H9 (cell line): ENCODE data around the gene ANKDD1A. TPM values are rescaled to one million over a fixed set of nuclear protein-coding genes. Genes with fewer than 3 reads are reported as not detected.

Experiments used
- DNase-seq: peaks from one replicate; pipeline ENCODE4 v3.0.0-alpha.2; 2017
- H2AFZ ChIP-seq: one replicate; pipeline ENCODE4 v1.6.1; 2013; ENCODE audit warnings: mild to moderate bottlenecking, low read length, control low read depth, moderate library complexity
- H2AK5ac ChIP-seq: 2 replicates; pipeline ENCODE4 v1.6.1; 2013; ENCODE audit warnings: low read length, control low read depth, mixed read lengths; ENCODE audit not compliant: insufficient read length
- H2BK120ac ChIP-seq: one replicate; pipeline ENCODE4 v1.6.1; 2013; ENCODE audit warnings: low read depth, mild to moderate bottlenecking, low read length, control low read depth, inconsistent platforms; ENCODE audit not compliant: poor library complexity, severe bottlenecking
- H2BK12ac ChIP-seq: 2 replicates; pipeline ENCODE4 v1.6.1; 2013; ENCODE audit warnings: low read length, control low read depth, mixed read lengths, low read depth; ENCODE audit not compliant: insufficient read length
- H2BK15ac ChIP-seq: 2 replicates; pipeline ENCODE4 v1.6.1; 2013; ENCODE audit warnings: low read depth, low read length, control low read depth
- H2BK20ac ChIP-seq: one replicate; pipeline ENCODE4 v1.6.1; 2013; ENCODE audit warnings: low read depth, mild to moderate bottlenecking, low read length, control low read depth, inconsistent platforms; ENCODE audit not compliant: poor library complexity, severe bottlenecking
- H2BK5ac ChIP-seq: 2 replicates; pipeline ENCODE4 v1.6.1; 2013; ENCODE audit warnings: low read length, control low read depth, mixed read lengths; ENCODE audit not compliant: insufficient read length
- H3K14ac ChIP-seq: 2 replicates; pipeline ENCODE4 v1.6.1; 2013; ENCODE audit warnings: low read length, control low read depth; ENCODE audit not compliant: insufficient read depth
- H3K18ac ChIP-seq: 2 replicates; pipeline ENCODE4 v1.6.1; 2013; ENCODE audit warnings: low read depth, mild to moderate bottlenecking, mixed read lengths, low read length, control low read depth; ENCODE audit not compliant: insufficient read length
- H3K23ac ChIP-seq: 2 replicates; pipeline ENCODE4 v1.6.1; 2013; ENCODE audit warnings: low read length, control low read depth, mixed read lengths, low read depth; ENCODE audit not compliant: insufficient read length
- H3K23me2 ChIP-seq: 2 replicates; pipeline ENCODE4 v1.6.1; 2013; ENCODE audit warnings: low read depth, mild to moderate bottlenecking, mixed read lengths, low read length, control low read depth; ENCODE audit not compliant: insufficient read length, poor library complexity, severe bottlenecking
- H3K27ac ChIP-seq: 2 replicates; pipeline ENCODE4 v1.5.1; 2013; ENCODE audit warnings: low read length, control low read depth, mixed read lengths, low read depth; ENCODE audit not compliant: insufficient read length
- H3K27me3 ChIP-seq: 2 replicates; pipeline ENCODE4 v1.6.1; 2013; ENCODE audit warnings: low read length, control low read depth, inconsistent platforms; ENCODE audit not compliant: insufficient read depth
- H3K4ac ChIP-seq: 2 replicates; pipeline ENCODE4 v1.6.1; 2013; ENCODE audit warnings: low read depth, mild to moderate bottlenecking, control low read depth, inconsistent platforms, low read length, moderate library complexity
- H3K4me1 ChIP-seq: 2 replicates; pipeline ENCODE4 v1.6.1; 2013; ENCODE audit warnings: low read length, control low read depth, inconsistent platforms; ENCODE audit not compliant: insufficient read depth
- H3K4me2 ChIP-seq: 2 replicates; pipeline ENCODE4 v1.6.1; 2013; ENCODE audit warnings: low read length, control low read depth, mixed read lengths; ENCODE audit not compliant: insufficient read length, insufficient read depth
- H3K56ac ChIP-seq: 2 replicates; pipeline ENCODE4 v1.6.1; 2013; ENCODE audit warnings: low read depth, mild to moderate bottlenecking, mixed read lengths, low read length, control low read depth; ENCODE audit not compliant: insufficient read length
- H3K79me1 ChIP-seq: 2 replicates; pipeline ENCODE4 v1.6.1; 2013; ENCODE audit warnings: low read depth, mild to moderate bottlenecking, moderate library complexity, low read length, control low read depth, inconsistent platforms; ENCODE audit not compliant: insufficient read depth, poor library complexity, severe bottlenecking
- H3K79me2 ChIP-seq: 2 replicates; pipeline ENCODE4 v1.6.1; 2013; ENCODE audit warnings: low read length, control low read depth, inconsistent platforms; ENCODE audit not compliant: insufficient read depth
- H3K9ac ChIP-seq: 2 replicates; pipeline ENCODE4 v1.6.1; 2013; ENCODE audit warnings: low read length, control low read depth, mixed read lengths; ENCODE audit not compliant: insufficient read length; ENCODE audit errors: extremely low read depth
- H3K9me3 ChIP-seq: one replicate; pipeline ENCODE4 v1.6.1; 2013; ENCODE audit warnings: low read depth, low read length, inconsistent platforms; ENCODE audit not compliant: control insufficient read depth
- H3T11ph ChIP-seq: one replicate; pipeline ENCODE4 v1.6.1; 2013; ENCODE audit warnings: mild to moderate bottlenecking, low read length, control low read depth, inconsistent platforms
- H4K20me1 ChIP-seq: one replicate; pipeline ENCODE4 v1.6.1; 2013; ENCODE audit not compliant: control insufficient read depth, insufficient read length, insufficient read depth
- H4K5ac ChIP-seq: 2 replicates; pipeline ENCODE4 v1.6.1; 2013; ENCODE audit warnings: low read depth, mild to moderate bottlenecking, mixed read lengths, low read length, control low read depth; ENCODE audit not compliant: insufficient read length
- H4K8ac ChIP-seq: replicated peaks from 2 replicates; pipeline ENCODE4 v1.6.1; 2013; ENCODE audit warnings: low read length, control low read depth, mixed read lengths, low read depth; ENCODE audit not compliant: insufficient read length
- H4K91ac ChIP-seq: 2 replicates; pipeline ENCODE4 v1.6.1; 2013; ENCODE audit warnings: low read depth, mild to moderate bottlenecking, moderate library complexity, mixed read lengths, low read length, control low read depth; ENCODE audit not compliant: insufficient read length
- H3K27ac Mint-ChIP-seq, 3 experiments: 2 replicates in 2 of 3; 3 replicates in 1 of 3; pipeline ENCODE4 v1.8.0; 2020 to 2021; ENCODE audit warnings: mixed read lengths in 3 of 3, mild to moderate bottlenecking in 1 of 3, moderate library complexity in 1 of 3
- H3K27me3 Mint-ChIP-seq: 2 replicates; pipeline ENCODE4 v1.8.0; 2021; ENCODE audit warnings: low read depth, mild to moderate bottlenecking, moderate library complexity, mixed read lengths
- H3K36me3 Mint-ChIP-seq, 3 experiments: 2 replicates in 2 of 3; 3 replicates in 1 of 3; pipeline ENCODE4 v1.8.0; 2020 to 2021; ENCODE audit warnings: low read depth in 3 of 3, mixed read lengths in 3 of 3; ENCODE audit not compliant: insufficient read depth in 1 of 3
- H3K4me1 Mint-ChIP-seq, 2 experiments: 2 replicates each; pipeline ENCODE4 v1.8.0; 2020; ENCODE audit warnings: mixed read lengths in 2 of 2
- H3K4me3 Mint-ChIP-seq, 2 experiments: 2 replicates in 1 of 2; 3 replicates in 1 of 2; pipeline ENCODE4 v1.8.0; 2020 to 2021; ENCODE audit warnings: mild to moderate bottlenecking in 2 of 2, mixed read lengths in 2 of 2, moderate library complexity in 1 of 2
- H3K9me3 Mint-ChIP-seq, 2 experiments: 2 replicates in 1 of 2; 3 replicates in 1 of 2; pipeline ENCODE4 v1.8.0; 2020; ENCODE audit warnings: mild to moderate bottlenecking in 2 of 2, mixed read lengths in 2 of 2, moderate library complexity in 1 of 2
- WGBS: extraction: QIAGEN DNeasy Blood & Tissue Kit; methylation state at CpG from one replicate; pipeline ENCODE4 v1.1.7; 2013; ENCODE audit warnings: missing lambda C conversion rate, low lambda C conversion rate, mixed read lengths; ENCODE audit not compliant: insufficient read length; ENCODE audit errors: extremely low coverage; 5-methylcytosine and 5-hydroxymethylcytosine counted together
- total RNA-seq: library from RNA; stranded (reverse); gene quantifications from 2 replicates; pipeline ENCODE4 v1.2.1, GENCODE V29; 2021
- TF ChIP-seq, protein P1 (sequence below): fragments of 200-600 bp; sonication (generic); conservative IDR thresholded peaks from 3 replicates; pipeline ENCODE4 v1.8.0; 2021; ENCODE audit warnings: antibody characterized with exemption, mild to moderate bottlenecking

ANKDD1A gene
- total RNA-seq, 1 experiment from 2014 or later = 3.7 TPM

DNA sequence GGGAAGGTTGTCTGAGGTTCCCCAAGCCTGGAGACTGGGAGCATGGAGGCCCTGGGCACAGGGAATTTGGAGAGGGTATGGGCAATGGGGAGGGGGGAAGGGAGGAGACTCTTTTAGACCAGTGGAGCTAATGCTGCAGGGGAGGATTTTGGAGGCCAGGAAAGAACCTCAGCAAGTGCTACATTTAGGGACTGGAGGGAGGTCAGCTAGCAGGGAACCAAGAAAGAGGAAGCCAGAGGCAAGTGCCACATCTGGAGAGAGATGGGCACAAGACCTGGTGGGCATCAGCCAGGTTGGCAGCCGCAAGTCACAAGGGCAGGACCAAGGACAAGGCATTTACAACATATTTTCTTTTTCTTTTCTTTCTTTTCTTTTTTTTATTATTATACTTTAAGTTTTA is 49.3 kb upstream of the ANKDD1A start:
- H4K20me1 ChIP-seq = no peaks in the 10 kb centered on the region
- no peak overlapping the region for H2AFZ ChIP-seq
- H2BK5ac ChIP-seq = no peak overlapping the region
- no peak overlapping the region for H3K14ac ChIP-seq
- no peak overlapping the region for H3K56ac ChIP-seq
- TF ChIP-seq, protein P1, sequence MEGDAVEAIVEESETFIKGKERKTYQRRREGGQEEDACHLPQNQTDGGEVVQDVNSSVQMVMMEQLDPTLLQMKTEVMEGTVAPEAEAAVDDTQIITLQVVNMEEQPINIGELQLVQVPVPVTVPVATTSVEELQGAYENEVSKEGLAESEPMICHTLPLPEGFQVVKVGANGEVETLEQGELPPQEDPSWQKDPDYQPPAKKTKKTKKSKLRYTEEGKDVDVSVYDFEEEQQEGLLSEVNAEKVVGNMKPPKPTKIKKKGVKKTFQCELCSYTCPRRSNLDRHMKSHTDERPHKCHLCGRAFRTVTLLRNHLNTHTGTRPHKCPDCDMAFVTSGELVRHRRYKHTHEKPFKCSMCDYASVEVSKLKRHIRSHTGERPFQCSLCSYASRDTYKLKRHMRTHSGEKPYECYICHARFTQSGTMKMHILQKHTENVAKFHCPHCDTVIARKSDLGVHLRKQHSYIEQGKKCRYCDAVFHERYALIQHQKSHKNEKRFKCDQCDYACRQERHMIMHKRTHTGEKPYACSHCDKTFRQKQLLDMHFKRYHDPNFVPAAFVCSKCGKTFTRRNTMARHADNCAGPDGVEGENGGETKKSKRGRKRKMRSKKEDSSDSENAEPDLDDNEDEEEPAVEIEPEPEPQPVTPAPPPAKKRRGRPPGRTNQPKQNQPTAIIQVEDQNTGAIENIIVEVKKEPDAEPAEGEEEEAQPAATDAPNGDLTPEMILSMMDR = no peak
- H3K27me3 ChIP-seq = no peaks in the 10 kb centered on the region
- no peak overlapping the region for H3T11ph ChIP-seq
- no peak overlapping the region for H2BK12ac ChIP-seq
- no peaks in the 10 kb centered on the region for H3K9me3 ChIP-seq
- peak overlapping the region in 2 of 3 experiments; percentile 71 to 86; a peak in 2 of 7 replicates for H3K27ac Mint-ChIP-seq
- H4K5ac ChIP-seq = no peak overlapping the region
- H3K4me1 ChIP-seq = peaks cover 9% of the 10 kb centered on the region; the same call in 1 of the 2 replicates
- H3K4me1 Mint-ChIP-seq = peaks cover 46 to 61% of the 10 kb centered on the region in 2 experiments
- no peak for DNase-seq
- no peaks in the 10 kb centered on the region for H3K27me3 Mint-ChIP-seq
- no peaks in the 10 kb centered on the region for H3K9me3 Mint-ChIP-seq
- no peak overlapping the region for H2BK15ac ChIP-seq
- H3K4me2 ChIP-seq = no peak overlapping the region
- H3K18ac ChIP-seq = no peak overlapping the region
- no peak overlapping the region for H3K4me3 Mint-ChIP-seq
- H3K36me3 Mint-ChIP-seq = peaks cover 17 to 52% (median 38%) of the 10 kb centered on the region in 3 experiments
- no peak overlapping the region for H4K8ac ChIP-seq
- H3K23ac ChIP-seq = no peak overlapping the region
- no CpG with 5 or more reads among the region's 1 CpG for WGBS
- H3K79me1 ChIP-seq = no peaks in the 10 kb centered on the region
- H2BK120ac ChIP-seq = no peak overlapping the region
- no peak overlapping the region for H3K27ac ChIP-seq
- H3K4ac ChIP-seq = no peak overlapping the region
- H3K9ac ChIP-seq = no peak overlapping the region
- H3K79me2 ChIP-seq = no peaks in the 10 kb centered on the region
- H3K23me2 ChIP-seq = no peaks in the 10 kb centered on the region
- no peak overlapping the region for H4K91ac ChIP-seq
- no peak overlapping the region for H2AK5ac ChIP-seq
- H2BK20ac ChIP-seq = no peak overlapping the region
